ENCODE data around the gene SLC22A6. TPM values are rescaled to one million over a fixed set of nuclear protein-coding genes. Genes with fewer than 3 reads are reported as not detected.

The SLC22A6 gene
- polyA plus RNA-seq, 1 donor (not counting 4 experiments of a cell fraction or from before 2014, with no cell fraction given): not detected

- no peak for FAIRE-seq
- Histone ChIP-seq H3K9me3 (ENCODE audit: control insufficient read depth, low read depth, low read length) (no peaks in the 10 kb centered on the region), H3K9ac (ENCODE audit: control insufficient read depth, extremely low read depth, insufficient read depth, low read length) (no peak overlapping the region), H3K4me1 (ENCODE audit: control insufficient read depth, extremely low read depth, insufficient read depth, low read length) (no peaks in the 10 kb centered on the region), H3K27me3 (ENCODE audit: control insufficient read depth, extremely low read depth, insufficient read depth, low read length) (peaks cover 15% of the 10 kb centered on the region), H3K4me3 (ENCODE audit: control insufficient read depth in 2 of 3, extremely low read depth in 1 of 3, insufficient read depth in 2 of 3, low read depth in 1 of 3, low read length in 3 of 3) (no peak overlapping the region), H3K36me3 (ENCODE audit: control insufficient read depth in 2 of 2, extremely low read depth in 1 of 2, insufficient read depth in 2 of 2, low read length in 2 of 2) (no peaks in the 10 kb centered on the region), H3K79me2 (ENCODE audit: control insufficient read depth, insufficient read depth, low read length) (no peaks in the 10 kb centered on the region), H2AFZ (ENCODE audit: control insufficient read depth, low read length) (no peak overlapping the region), H3K27ac (ENCODE audit: control insufficient read depth, insufficient read depth, low read length) (no peak overlapping the region), H4K20me1 (ENCODE audit: control insufficient read depth, extremely low read depth, insufficient read depth, low read length) (no peaks in the 10 kb centered on the region), H3K4me2 (ENCODE audit: control insufficient read depth, extremely low read depth, insufficient read depth, low read depth, low read length) (no peak overlapping the region), H3K9me1 (ENCODE audit: control insufficient read depth, extremely low read depth, insufficient read depth, low read length) (no peaks in the 10 kb centered on the region)
- dilution Hi-C loops (cut with MboI; ENCODE audit: extremely low pct_ligation_motif_present, low sequenced_read_pairs): no loop called here
- no peak for TF ChIP-seq EZH2 (IDR thresholded peaks at IDR 0.05; ENCODE audit: low read length)
- TF ChIP-seq CTCF (optimal IDR thresholded peaks at IDR 0.05 in 1 of 3, IDR thresholded peaks at IDR 0.05 in 1 of 3, conservative IDR thresholded peaks at IDR 0.05 in 1 of 3; ENCODE audit: extremely low read depth in 1 of 3, insufficient read depth in 2 of 3, low read length in 3 of 3): no peak
- no peak for DNase-seq (ENCODE audit: low read depth, low spot score)
Measured at GRCh38 chr11:63022441-63022840, 37.7 kb upstream of the SLC22A6 start.

GRCh38 chr11:63020671-63021291, 36.0 kb upstream of the SLC22A6 start:
- H2AFZ ChIP-seq (ENCODE audit: control insufficient read depth, low read length): no peak overlapping the region
- no peaks in the 10 kb centered on the region for H3K79me2 ChIP-seq (ENCODE audit: control insufficient read depth, insufficient read depth, low read length)
- H3K4me3 ChIP-seq (ENCODE audit: control insufficient read depth in 2 of 3, extremely low read depth in 1 of 3, insufficient read depth in 2 of 3, low read depth in 1 of 3, low read length in 3 of 3): no peak overlapping the region
- H3K4me1 ChIP-seq (ENCODE audit: control insufficient read depth, extremely low read depth, insufficient read depth, low read length): no peaks in the 10 kb centered on the region
- H3K9ac ChIP-seq (ENCODE audit: control insufficient read depth, extremely low read depth, insufficient read depth, low read length): no peak overlapping the region
- no peaks in the 10 kb centered on the region for H3K36me3 ChIP-seq (ENCODE audit: control insufficient read depth in 2 of 2, extremely low read depth in 1 of 2, insufficient read depth in 2 of 2, low read length in 2 of 2)
- no peaks in the 10 kb centered on the region for H3K9me1 ChIP-seq (ENCODE audit: control insufficient read depth, extremely low read depth, insufficient read depth, low read length)
- no peak for FAIRE-seq
- H3K4me2 ChIP-seq (ENCODE audit: control insufficient read depth, extremely low read depth, insufficient read depth, low read depth, low read length): no peak overlapping the region
- H4K20me1 ChIP-seq (ENCODE audit: control insufficient read depth, extremely low read depth, insufficient read depth, low read length): no peaks in the 10 kb centered on the region
- dilution Hi-C loops (cut with MboI; ENCODE audit: extremely low pct_ligation_motif_present, low sequenced_read_pairs): no loop called here
- no peak for TF ChIP-seq EZH2 (IDR thresholded peaks at IDR 0.05; ENCODE audit: low read length)
- peak; percentile 67 to 81 (median 71) for TF ChIP-seq CTCF (optimal IDR thresholded peaks at IDR 0.05 in 1 of 3, IDR thresholded peaks at IDR 0.05 in 1 of 3, conservative IDR thresholded peaks at IDR 0.05 in 1 of 3; ENCODE audit: extremely low read depth in 1 of 3, insufficient read depth in 2 of 3, low read length in 3 of 3)
- H3K27ac ChIP-seq (ENCODE audit: control insufficient read depth, insufficient read depth, low read length): no peak overlapping the region
- H3K9me3 ChIP-seq (ENCODE audit: control insufficient read depth, low read depth, low read length): no peaks in the 10 kb centered on the region
- no peak for DNase-seq (ENCODE audit: low read depth, low spot score)
- H3K27me3 ChIP-seq (ENCODE audit: control insufficient read depth, extremely low read depth, insufficient read depth, low read length): peaks cover 15% of the 10 kb centered on the region

All from keratinocyte (primary cell).